HEK293 (cell line): ENCODE measurements around the gene PPP1CC.

ENCODE experiments used
- CTCF ChIA-PET: fragments of 350-600 bp; formaldehyde crosslinking; extraction: SDS; loops from one replicate; lab custom pipeline; 2021; ENCODE audit warnings: antibody characterized with exemption; lab: Yijun Ruan, JAX
- POLR2A ChIA-PET: fragments of 300-600 bp; formaldehyde crosslinking; extraction: SDS; loops from one replicate; lab custom pipeline; 2020; ENCODE audit warnings: antibody characterized with exemption, inconsistent platforms; lab: Yijun Ruan, JAX
- H3K27ac ChIP-seq: fragments of 200-500 bp; sonication (Bioruptor generic); 2 replicates; pipeline ENCODE4 v1.5.1; 2014; ENCODE audit warnings: low read depth, low read length, control low read depth, inconsistent platforms; ENCODE audit errors: extremely low read depth
- H3K36me3 ChIP-seq, 2 experiments: fragments of 200-500 bp in 1 of 2; sonication (Bioruptor generic) in 1 of 2; 1 replicate in 1 of 2; 2 replicates in 1 of 2; pipeline ENCODE4 v1.5.1; 2014 to 2017; ENCODE audit warnings: inconsistent platforms in 2 of 2, low read length in 2 of 2; ENCODE audit not compliant: control insufficient read depth in 2 of 2, insufficient read depth in 1 of 2
- H3K4me1 ChIP-seq: fragments of 200-500 bp; sonication (Bioruptor generic); 2 replicates; pipeline ENCODE4 v1.5.1; 2014; ENCODE audit warnings: mild to moderate bottlenecking, low read length, inconsistent platforms; ENCODE audit not compliant: control insufficient read depth, insufficient read depth
- H3K4me3 ChIP-seq: 2 replicates; pipeline ENCODE4 v1.5.1; 2011; ENCODE audit warnings: low read depth, mild to moderate bottlenecking, control low read depth, low read length, moderate library complexity
- H3K9me3 ChIP-seq: fragments of 200-500 bp; sonication (Bioruptor generic); 2 replicates; pipeline ENCODE4 v1.5.1; 2014; ENCODE audit warnings: low read depth, low read length, inconsistent platforms; ENCODE audit not compliant: control insufficient read depth, insufficient read depth
- BCL11B ChIP-seq: fragments of 450-650 bp; formaldehyde crosslinking; IDR thresholded peaks from 2 replicates; pipeline ENCODE4 v1.5.1; 2016; ENCODE audit warnings: low read depth, missing biosample characterization, missing genetic modification characterization
- GLI2 ChIP-seq: fragments of 450-650 bp; formaldehyde crosslinking; IDR thresholded peaks from 2 replicates; pipeline ENCODE4; 2017; ENCODE audit warnings: missing biosample characterization, missing genetic modification characterization, low read depth, borderline replicate concordance
- HOXC10 ChIP-seq: sonication (generic); formaldehyde crosslinking; IDR thresholded peaks from 2 replicates; pipeline ENCODE4 v1.8.1; 2023; ENCODE audit warnings: mild to moderate bottlenecking, missing genetic modification reagents
- PRDM10 ChIP-seq: fragments of 450-650 bp; formaldehyde crosslinking; IDR thresholded peaks from 2 replicates; pipeline ENCODE4 v1.5.1; 2016; ENCODE audit warnings: missing biosample characterization, missing genetic modification characterization
- RBAK ChIP-seq: fragments of 450-650 bp; formaldehyde crosslinking; IDR thresholded peaks from 2 replicates; pipeline ENCODE4 v1.5.1; 2016; ENCODE audit warnings: missing biosample characterization, missing genetic modification characterization
- SCRT2 ChIP-seq: fragments of 450-650 bp; formaldehyde crosslinking; IDR thresholded peaks from 2 replicates; pipeline ENCODE4 v1.5.1; 2016; ENCODE audit warnings: missing biosample characterization, missing genetic modification characterization
- ZBTB21 ChIP-seq: fragments of 450-650 bp; formaldehyde crosslinking; IDR thresholded peaks from 2 replicates; pipeline ENCODE4 v1.5.1; 2017; ENCODE audit warnings: missing biosample characterization, missing genetic modification characterization
- ZBTB48 ChIP-seq: fragments of 450-650 bp; formaldehyde crosslinking; IDR thresholded peaks from 2 replicates; pipeline ENCODE4 v1.5.1; 2016; ENCODE audit warnings: missing biosample characterization, missing genetic modification characterization
- ZNF488 ChIP-seq: fragments of 450-650 bp; formaldehyde crosslinking; IDR thresholded peaks from 2 replicates; pipeline ENCODE4 v1.5.1; 2016; ENCODE audit warnings: missing biosample characterization, missing genetic modification characterization
- ZNF623 ChIP-seq: fragments of 450-650 bp; formaldehyde crosslinking; IDR thresholded peaks from 2 replicates; pipeline ENCODE4 v1.5.1; 2016; ENCODE audit warnings: missing biosample characterization, missing genetic modification characterization
- TF ChIP-seq, protein P1 (sequence below): fragments of 450-650 bp; formaldehyde crosslinking; conservative IDR thresholded peaks from 2 replicates; pipeline ENCODE4 v1.5.1; 2016; ENCODE audit warnings: low read depth, missing biosample characterization, missing genetic modification characterization
- TF ChIP-seq, protein P2 (sequence below): fragments of 450-650 bp; formaldehyde crosslinking; IDR thresholded peaks from 2 replicates; pipeline ENCODE4 v1.5.1; 2017; ENCODE audit warnings: missing biosample characterization, missing genetic modification characterization
- TF ChIP-seq, protein P3 (sequence below): fragments of 450-650 bp; formaldehyde crosslinking; IDR thresholded peaks from 2 replicates; pipeline ENCODE4 v1.5.1; 2016; ENCODE audit warnings: missing biosample characterization, missing genetic modification characterization
- TF ChIP-seq, protein P4 (sequence below): fragments of 450-650 bp; IDR thresholded peaks from 2 replicates; pipeline ENCODE4 v1.5.1; 2018; ENCODE audit warnings: missing biosample characterization, missing genetic modification characterization

PPP1CC gene

DNA sequence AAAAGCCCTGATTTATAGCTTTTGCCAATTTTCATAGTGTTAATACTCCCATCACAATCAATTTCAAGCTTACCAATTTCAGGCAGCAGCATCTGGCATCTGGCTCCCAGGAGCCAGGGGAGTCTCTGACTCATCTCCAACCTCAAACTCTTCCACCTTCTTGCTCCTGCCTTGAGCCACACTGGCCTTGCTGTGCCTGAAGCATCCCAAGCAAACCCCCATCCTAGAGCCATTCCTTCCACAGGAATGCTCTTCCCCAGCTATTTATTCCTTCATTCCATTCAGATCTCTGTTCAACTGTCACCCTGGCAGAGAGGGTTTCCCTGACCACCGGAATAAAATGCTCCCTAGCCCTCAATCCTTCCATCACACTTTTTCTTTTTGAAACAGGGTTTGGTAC, 13.9 kb upstream of the PPP1CC start (continued):
- TF ChIP-seq, protein P1, sequence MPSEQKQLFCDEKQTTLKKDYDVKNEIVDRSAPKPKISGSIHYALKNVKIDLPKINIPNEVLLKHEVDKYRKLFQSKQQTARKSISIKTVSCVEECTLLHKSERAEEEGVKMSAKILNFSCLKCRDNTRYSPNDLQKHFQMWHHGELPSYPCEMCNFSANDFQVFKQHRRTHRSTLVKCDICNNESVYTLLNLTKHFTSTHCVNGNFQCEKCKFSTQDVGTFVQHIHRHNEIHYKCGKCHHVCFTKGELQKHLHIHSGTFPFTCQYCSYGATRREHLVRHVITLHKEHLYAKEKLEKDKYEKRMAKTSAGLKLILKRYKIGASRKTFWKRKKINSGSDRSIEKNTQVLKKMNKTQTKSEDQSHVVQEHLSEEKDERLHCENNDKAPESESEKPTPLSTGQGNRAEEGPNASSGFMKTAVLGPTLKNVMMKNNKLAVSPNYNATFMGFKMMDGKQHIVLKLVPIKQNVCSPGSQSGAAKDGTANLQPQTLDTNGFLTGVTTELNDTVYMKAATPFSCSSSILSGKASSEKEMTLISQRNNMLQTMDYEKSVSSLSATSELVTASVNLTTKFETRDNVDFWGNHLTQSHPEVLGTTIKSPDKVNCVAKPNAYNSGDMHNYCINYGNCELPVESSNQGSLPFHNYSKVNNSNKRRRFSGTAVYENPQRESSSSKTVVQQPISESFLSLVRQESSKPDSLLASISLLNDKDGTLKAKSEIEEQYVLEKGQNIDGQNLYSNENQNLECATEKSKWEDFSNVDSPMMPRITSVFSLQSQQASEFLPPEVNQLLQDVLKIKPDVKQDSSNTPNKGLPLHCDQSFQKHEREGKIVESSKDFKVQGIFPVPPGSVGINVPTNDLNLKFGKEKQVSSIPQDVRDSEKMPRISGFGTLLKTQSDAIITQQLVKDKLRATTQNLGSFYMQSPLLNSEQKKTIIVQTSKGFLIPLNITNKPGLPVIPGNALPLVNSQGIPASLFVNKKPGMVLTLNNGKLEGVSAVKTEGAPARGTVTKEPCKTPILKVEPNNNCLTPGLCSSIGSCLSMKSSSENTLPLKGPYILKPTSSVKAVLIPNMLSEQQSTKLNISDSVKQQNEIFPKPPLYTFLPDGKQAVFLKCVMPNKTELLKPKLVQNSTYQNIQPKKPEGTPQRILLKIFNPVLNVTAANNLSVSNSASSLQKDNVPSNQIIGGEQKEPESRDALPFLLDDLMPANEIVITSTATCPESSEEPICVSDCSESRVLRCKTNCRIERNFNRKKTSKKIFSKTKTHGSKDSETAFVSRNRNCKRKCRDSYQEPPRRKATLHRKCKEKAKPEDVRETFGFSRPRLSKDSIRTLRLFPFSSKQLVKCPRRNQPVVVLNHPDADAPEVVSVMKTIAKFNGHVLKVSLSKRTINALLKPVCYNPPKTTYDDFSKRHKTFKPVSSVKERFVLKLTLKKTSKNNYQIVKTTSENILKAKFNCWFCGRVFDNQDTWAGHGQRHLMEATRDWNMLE (tag by site-specific recombination): no peak
- no peak for TF ChIP-seq BCL11B (tag by site-specific recombination)

DNA sequence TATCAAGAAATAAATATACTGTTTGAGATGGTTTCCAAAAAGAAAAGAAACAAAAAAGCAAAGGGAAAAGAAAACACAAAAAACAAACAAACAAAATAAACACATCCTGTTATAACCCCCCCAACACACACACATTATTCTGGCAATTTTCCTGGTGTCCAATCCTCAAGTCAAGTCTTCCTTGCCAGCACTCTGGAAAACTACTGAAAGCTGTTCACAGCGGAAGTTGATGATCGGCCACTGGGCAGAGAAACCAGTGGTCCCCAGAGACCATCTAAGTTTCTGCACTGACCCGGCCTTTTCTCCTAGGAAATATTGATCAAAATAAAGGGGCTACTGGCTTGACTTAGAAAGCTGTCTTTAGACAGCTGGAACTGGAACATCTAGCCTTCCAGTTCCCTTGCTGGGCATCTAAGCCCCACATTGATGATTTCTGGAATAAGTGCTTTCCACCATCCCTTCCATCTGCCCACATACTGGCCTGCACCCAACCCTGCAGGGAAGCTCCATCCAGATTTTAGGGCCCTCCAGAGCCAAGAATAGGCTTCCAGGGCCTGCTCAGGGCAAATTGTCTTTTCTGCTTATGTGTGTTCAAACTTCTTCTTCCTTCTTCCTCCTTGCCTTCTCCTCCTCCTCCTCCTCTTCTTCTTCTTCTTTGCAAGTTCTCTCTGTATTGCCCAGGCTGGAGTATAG, 11.6 kb upstream of the PPP1CC start:
- POLR2A ChIA-PET: no interaction called here
- Histone ChIP-seq H3K4me3 (no peak overlapping the region), H3K4me1 (no peaks in the 10 kb centered on the region)
- TF ChIP-seq ZNF623 (tag by site-specific recombination) (no peak), RBAK (tag by site-specific recombination) (no peak), ZBTB48 (tag by site-specific recombination) (no peak), ZNF488 (no peak), PRDM10 (tag by site-specific recombination) (0 out of 2 replicates have a peak, but pooled peaks have one; percentile 18), ZBTB21 (tag by site-specific recombination) (no peak), GLI2 (tag by site-specific recombination) (no peak), HOXC10 (no peak), SCRT2 (tag by site-specific recombination) (0 out of 2 replicates have a peak, but pooled peaks have one; percentile 2)
- TF ChIP-seq, protein P2, sequence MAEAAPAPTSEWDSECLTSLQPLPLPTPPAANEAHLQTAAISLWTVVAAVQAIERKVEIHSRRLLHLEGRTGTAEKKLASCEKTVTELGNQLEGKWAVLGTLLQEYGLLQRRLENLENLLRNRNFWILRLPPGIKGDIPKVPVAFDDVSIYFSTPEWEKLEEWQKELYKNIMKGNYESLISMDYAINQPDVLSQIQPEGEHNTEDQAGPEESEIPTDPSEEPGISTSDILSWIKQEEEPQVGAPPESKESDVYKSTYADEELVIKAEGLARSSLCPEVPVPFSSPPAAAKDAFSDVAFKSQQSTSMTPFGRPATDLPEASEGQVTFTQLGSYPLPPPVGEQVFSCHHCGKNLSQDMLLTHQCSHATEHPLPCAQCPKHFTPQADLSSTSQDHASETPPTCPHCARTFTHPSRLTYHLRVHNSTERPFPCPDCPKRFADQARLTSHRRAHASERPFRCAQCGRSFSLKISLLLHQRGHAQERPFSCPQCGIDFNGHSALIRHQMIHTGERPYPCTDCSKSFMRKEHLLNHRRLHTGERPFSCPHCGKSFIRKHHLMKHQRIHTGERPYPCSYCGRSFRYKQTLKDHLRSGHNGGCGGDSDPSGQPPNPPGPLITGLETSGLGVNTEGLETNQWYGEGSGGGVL (tag by site-specific recombination): no peak
- TF ChIP-seq, protein P3, sequence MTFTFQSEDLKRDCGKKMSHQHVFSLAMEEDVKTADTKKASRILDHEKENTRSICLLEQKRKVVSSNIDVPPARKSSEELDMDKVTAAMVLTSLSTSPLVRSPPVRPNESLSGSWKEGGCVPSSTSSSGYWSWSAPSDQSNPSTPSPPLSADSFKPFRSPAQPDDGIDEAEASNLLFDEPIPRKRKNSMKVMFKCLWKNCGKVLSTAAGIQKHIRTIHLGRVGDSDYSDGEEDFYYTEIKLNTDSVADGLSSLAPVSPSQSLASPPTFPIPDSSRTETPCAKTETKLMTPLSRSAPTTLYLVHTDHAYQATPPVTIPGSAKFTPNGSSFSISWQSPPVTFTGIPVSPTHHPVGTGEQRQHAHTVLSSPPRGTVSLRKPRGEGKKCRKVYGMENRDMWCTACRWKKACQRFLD (tag by site-specific recombination): no peak
- TF ChIP-seq, protein P4, sequence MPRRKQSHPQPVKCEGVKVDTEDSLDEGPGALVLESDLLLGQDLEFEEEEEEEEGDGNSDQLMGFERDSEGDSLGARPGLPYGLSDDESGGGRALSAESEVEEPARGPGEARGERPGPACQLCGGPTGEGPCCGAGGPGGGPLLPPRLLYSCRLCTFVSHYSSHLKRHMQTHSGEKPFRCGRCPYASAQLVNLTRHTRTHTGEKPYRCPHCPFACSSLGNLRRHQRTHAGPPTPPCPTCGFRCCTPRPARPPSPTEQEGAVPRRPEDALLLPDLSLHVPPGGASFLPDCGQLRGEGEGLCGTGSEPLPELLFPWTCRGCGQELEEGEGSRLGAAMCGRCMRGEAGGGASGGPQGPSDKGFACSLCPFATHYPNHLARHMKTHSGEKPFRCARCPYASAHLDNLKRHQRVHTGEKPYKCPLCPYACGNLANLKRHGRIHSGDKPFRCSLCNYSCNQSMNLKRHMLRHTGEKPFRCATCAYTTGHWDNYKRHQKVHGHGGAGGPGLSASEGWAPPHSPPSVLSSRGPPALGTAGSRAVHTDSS: peak; percentile 54; the same call in 1 of the 2 replicates
- TF ChIP-seq, all 188 proteins: peak for 3
- H3K9me3 ChIP-seq: no peaks in the 10 kb centered on the region
- H3K36me3 ChIP-seq: no peaks in the 10 kb centered on the region
- H3K27ac ChIP-seq: no peak overlapping the region
- CTCF ChIA-PET: interaction anchor here (0.7 kb wide), 1 partner anchor 1394 kb away, joined by 5 read pairs; no protein-coding TSS in a partner anchor
